ENCODE measurements around the gene LIME1. TPM values are rescaled to one million over a fixed set of nuclear protein-coding genes. Genes with fewer than 3 reads are reported as not detected.
"Not testable (repeated sequence)": the region's sequence is repeated elsewhere in the genome, so short reads cannot be mapped to it uniquely, and the experiment has no call there.

The LIME1 gene
- total and polyA plus RNA-seq, 7 donors = 1.7 to 5.1 (median 3.1) TPM

DNA sequence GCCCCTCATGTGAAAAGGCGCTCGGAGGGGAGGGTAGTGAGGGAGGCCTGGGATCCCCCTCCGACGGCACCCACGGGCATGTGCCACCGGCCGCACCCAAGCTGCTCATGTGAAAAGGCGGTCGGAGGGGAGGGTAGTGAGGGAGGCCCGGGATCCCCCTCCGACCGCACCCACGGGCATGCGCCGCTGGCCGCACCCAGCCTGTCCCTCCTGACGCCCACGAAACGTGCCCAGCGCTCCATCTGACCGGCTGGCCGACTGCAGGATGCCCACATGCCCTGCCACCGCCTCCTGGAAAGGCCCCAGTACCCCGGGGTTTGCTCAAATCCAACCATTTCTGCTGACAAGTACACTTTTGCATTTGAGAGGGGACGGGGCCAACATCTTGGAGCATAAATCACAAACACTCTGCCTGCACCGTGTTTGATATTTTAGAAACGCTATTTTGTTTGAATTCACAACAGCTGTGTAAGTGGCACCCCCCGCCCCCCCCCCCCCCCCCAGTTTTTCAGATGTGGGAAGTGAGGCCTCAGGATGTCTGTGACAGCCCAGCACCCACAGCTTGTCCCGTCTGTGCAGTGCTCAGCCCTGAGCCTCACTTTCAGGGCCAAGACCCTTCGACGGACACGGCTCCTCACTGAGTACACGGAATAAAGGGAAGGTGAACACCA, 37.2 kb downstream of the LIME1 start:
- intact Hi-C loops (cut with DNase I) = no loop called here
- ATAC-seq (no peak), DNase-seq (no peak)
- Histone ChIP-seq H3K4me3 (no peak overlapping the region), H3K36me3 (ENCODE audit: insufficient read depth in 1 of 2, low read depth in 1 of 2) (peaks cover 0 to 6% of the 10 kb centered on the region in 2 donors), H3K27ac (no peak overlapping the region), H3K9me3 (no peaks in the 10 kb centered on the region), H3K27me3 (ENCODE audit: insufficient read depth in 3 of 3, low read length in 2 of 3) (no peaks in the 10 kb centered on the region), H3K4me1 (peaks cover 5% of the 10 kb centered on the region)
- WGBS, 3 donors = 71 to 81% (median 78%) methylated on average over 30 to 33 of the region's 33 CpGs
- TF ChIP-seq, protein P1, sequence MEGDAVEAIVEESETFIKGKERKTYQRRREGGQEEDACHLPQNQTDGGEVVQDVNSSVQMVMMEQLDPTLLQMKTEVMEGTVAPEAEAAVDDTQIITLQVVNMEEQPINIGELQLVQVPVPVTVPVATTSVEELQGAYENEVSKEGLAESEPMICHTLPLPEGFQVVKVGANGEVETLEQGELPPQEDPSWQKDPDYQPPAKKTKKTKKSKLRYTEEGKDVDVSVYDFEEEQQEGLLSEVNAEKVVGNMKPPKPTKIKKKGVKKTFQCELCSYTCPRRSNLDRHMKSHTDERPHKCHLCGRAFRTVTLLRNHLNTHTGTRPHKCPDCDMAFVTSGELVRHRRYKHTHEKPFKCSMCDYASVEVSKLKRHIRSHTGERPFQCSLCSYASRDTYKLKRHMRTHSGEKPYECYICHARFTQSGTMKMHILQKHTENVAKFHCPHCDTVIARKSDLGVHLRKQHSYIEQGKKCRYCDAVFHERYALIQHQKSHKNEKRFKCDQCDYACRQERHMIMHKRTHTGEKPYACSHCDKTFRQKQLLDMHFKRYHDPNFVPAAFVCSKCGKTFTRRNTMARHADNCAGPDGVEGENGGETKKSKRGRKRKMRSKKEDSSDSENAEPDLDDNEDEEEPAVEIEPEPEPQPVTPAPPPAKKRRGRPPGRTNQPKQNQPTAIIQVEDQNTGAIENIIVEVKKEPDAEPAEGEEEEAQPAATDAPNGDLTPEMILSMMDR (IDR thresholded peaks at IDR 0.05) = no peak

DNA sequence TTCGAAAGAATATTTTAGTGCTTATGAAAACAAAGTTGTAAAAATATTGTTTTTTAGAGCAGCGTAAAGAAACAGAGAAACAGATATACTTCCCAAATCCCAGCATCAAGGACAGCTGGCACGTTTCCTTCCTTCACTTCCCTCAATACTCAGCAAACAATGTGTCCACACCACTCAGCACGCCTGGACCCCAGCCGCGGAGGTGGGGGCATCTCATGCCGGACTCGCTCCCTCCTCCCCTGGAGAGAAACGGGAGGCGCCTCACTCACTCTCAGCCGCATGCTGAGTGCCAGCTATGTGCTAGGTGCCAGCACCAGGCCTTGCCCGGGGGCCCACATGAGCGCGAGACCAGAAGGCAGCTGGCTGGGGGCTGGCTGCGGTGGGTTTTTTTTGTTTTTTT, 37.8 kb downstream of the LIME1 start:
- TF ChIP-seq, protein P1 (IDR thresholded peaks at IDR 0.05) = no peak
- no peaks in the 10 kb centered on the region for H3K36me3 ChIP-seq (ENCODE audit: insufficient read depth in 1 of 2, low read depth in 1 of 2)
- peak in 2 of 4 donors; percentile 57 to 62 for ATAC-seq
- no peak for DNase-seq
- H3K9me3 ChIP-seq = no peaks in the 10 kb centered on the region
- H3K4me3 ChIP-seq = peak overlapping the region; percentile 54
- H3K27me3 ChIP-seq (ENCODE audit: insufficient read depth in 3 of 3, low read length in 2 of 3) = no peaks in the 10 kb centered on the region
- intact Hi-C loops (cut with DNase I) = no loop called here
- WGBS, 3 donors = 36 to 50% (median 37%) methylated on average over 15 of the region's 15 CpGs
- no peak overlapping the region for H3K27ac ChIP-seq
- peaks cover 5% of the 10 kb centered on the region for H3K4me1 ChIP-seq

DNA sequence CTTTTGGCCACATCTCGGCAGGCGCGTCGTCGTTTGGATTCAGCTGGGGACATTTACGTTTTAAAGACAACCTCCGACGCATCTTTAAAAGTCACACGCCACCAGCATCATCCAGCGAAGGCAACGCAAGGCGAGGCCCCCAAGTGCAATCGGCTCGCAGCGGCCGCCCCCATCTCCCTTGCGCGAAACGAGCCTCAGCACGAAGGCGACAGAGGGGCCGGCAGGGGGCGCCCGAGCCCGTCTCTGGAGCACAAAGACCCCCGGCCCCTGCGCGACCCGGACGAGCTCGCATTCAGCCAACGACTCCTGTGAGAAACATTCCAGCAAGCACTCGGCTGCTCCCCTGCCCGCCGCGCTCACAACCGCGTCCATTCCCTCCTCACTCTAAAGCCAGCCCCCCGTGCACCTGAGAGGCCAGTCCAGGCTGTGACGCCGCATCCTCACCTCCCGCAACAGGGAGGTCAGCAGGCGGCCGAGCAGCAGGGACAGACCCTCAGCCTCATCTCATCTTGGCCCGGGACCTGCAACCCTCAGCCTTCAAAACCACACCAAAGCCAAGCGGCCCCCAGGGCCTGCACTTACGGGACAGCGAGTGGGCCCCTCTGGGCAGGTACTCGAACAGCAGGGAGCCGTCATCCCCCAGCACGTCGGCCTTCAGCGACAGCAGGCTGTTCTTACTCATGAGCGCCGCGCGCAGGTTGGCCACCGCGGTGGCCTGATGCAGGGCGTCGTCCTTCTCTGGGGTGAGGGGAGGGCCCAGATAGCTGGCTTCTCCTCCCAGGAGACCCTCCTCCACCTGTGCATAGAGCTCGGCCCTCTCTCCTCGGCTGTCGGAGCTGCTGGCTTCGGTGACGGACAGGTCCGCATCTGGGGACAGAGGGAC, 38.9 kb downstream of the LIME1 start:
- Histone ChIP-seq H3K27me3 (ENCODE audit: insufficient read depth in 3 of 3, low read length in 2 of 3) (no peaks in the 10 kb centered on the region), H3K4me1 (peaks cover 5% of the 10 kb centered on the region), H3K4me3 (peak overlapping the region; percentile 54), H3K36me3 (ENCODE audit: insufficient read depth in 1 of 2, low read depth in 1 of 2) (no peaks in the 10 kb centered on the region), H3K27ac (no peak overlapping the region), H3K9me3 (no peaks in the 10 kb centered on the region)
- TF ChIP-seq, protein P1 (IDR thresholded peaks at IDR 0.05) = peak; percentile 62
- peak; percentile 59 to 73 for DNase-seq
- WGBS, 3 donors = 44 to 50% (median 45%) methylated on average over 66 to 67 of the region's 67 CpGs
- intact Hi-C loops (cut with DNase I) = no loop called here
- ATAC-seq = peak; percentile 54 to 84 (median 56)

DNA sequence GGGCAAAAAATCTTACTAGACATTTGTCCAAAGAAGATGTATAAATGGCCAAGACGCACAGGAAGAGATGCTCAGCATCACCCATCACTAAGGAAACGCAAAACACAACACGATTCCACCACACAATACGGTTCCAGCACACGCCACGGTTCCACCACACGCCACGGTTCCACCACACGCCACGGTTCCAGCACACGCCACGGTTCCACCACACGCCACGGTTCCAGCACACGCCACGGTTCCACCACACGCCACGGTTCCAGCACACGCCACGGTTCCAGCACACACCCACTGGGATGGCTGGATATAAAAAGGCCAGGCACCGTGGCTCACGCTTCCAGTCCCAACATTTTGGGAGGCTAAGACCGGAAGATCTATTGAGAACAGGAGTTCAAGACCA, 40.4 kb downstream of the LIME1 start:
- H3K36me3 ChIP-seq (ENCODE audit: insufficient read depth in 1 of 2, low read depth in 1 of 2); intact Hi-C loops (cut with DNase I); ATAC-seq; H3K27me3 ChIP-seq (ENCODE audit: insufficient read depth in 3 of 3, low read length in 2 of 3); H3K27ac ChIP-seq; H3K4me1 ChIP-seq; DNase-seq; H3K9me3 ChIP-seq; H3K4me3 ChIP-seq: not testable (repeated sequence)
- WGBS, 3 donors = 91 to 93% (median 91%) methylated on average over 23 of the region's 23 CpGs

DNA sequence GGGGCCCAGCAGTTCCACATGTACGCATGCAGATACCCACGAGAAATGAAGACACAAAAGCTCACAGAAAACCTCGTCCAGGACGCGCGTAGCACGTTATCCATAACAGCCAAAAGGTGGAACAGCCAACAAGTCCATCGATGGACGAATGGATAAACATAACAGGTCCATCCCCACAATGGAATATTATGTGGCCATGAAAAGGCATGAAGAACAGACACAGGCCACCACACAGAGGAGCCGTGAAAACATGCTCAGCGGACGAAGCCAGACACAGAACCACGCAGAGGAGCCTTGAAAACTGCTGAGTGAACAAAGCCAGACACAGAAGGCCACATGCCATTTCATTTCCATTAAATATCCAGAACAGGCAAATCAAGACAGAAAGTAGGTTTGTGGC, 41.1 kb downstream of the LIME1 start:
- ATAC-seq (no peak), DNase-seq (no peak)
- intact Hi-C loops (cut with DNase I) = no loop called here
- no peaks in the 10 kb centered on the region for H3K27me3 ChIP-seq (ENCODE audit: insufficient read depth in 3 of 3, low read length in 2 of 3)
- no peaks in the 10 kb centered on the region for H3K36me3 ChIP-seq (ENCODE audit: insufficient read depth in 1 of 2, low read depth in 1 of 2)
- no peaks in the 10 kb centered on the region for H3K9me3 ChIP-seq
- WGBS, 3 donors = 94 to 97% (median 95%) methylated on average over 13 of the region's 13 CpGs
- H3K4me1 ChIP-seq = peaks cover 5% of the 10 kb centered on the region
- TF ChIP-seq, protein P1 (IDR thresholded peaks at IDR 0.05) = no peak
- H3K27ac ChIP-seq = no peak overlapping the region
- no peak overlapping the region for H3K4me3 ChIP-seq
